Heart right ventricle (tissue), 16 donors: Measurements from ENCODE around the gene ANKRD39. TPM values are rescaled to one million over a fixed set of nuclear protein-coding genes. Genes with fewer than 3 reads are reported as not detected.
"Not testable (repeated sequence)": the region's sequence is repeated elsewhere in the genome, so short reads cannot be mapped to it uniquely, and the experiment has no call there.

Experiments used
- ATAC-seq, 8 donors: fragments of 200-7000 bp; cut with Tn5 transposase; one replicate each; pipeline ENCODE4 v1.9.1; 2020; ENCODE audit warnings: mild to moderate bottlenecking in 8 of 8, moderate library complexity in 8 of 8, moderate number of reproducible peaks in 1 of 8
- DNase-seq, 2 donors: peaks; one replicate each; pipeline ENCODE4 v3.0.0-alpha.2; 2020
- H3K27ac ChIP-seq, 10 donors: fragments of 200-600 bp; sonication (generic) in 2 of 10; one replicate each; pipeline versions ENCODE4 v1.5.0 to v1.8.0; 2020 to 2022; ENCODE audit warnings: mild to moderate bottlenecking in 3 of 10
- H3K27me3 ChIP-seq, 7 donors: fragments of 200-600 bp; one replicate each; pipeline ENCODE4 v1.8.0; 2021 to 2022; ENCODE audit warnings: mild to moderate bottlenecking in 2 of 7
- H3K36me3 ChIP-seq, 9 donors: fragments of 200-600 bp; sonication (generic) in 1 of 9; one replicate each; pipeline versions ENCODE4 v1.5.0 to v1.8.0; 2020 to 2022; ENCODE audit warnings: mild to moderate bottlenecking in 2 of 9
- H3K4me1 ChIP-seq, 9 donors: fragments of 200-600 bp; sonication (generic) in 1 of 9; one replicate each; pipeline versions ENCODE4 v1.5.0 to v1.8.0; 2020 to 2022; ENCODE audit warnings: mild to moderate bottlenecking in 4 of 9
- H3K4me3 ChIP-seq, 10 donors: fragments of 200-600 bp; sonication (generic) in 2 of 10; one replicate each; pipeline versions ENCODE4 v1.5.0 to v1.8.0; 2020 to 2022; ENCODE audit warnings: mild to moderate bottlenecking in 7 of 10, moderate library complexity in 2 of 10
- H3K9me3 ChIP-seq, 11 donors: fragments of 200-600 bp in 10 of 11; sonication (generic) in 2 of 11; one replicate each; pipeline versions ENCODE4 v1.5.0 to v1.8.0; 2013 to 2022; ENCODE audit warnings: mild to moderate bottlenecking in 2 of 11, control low read depth in 1 of 11, moderate library complexity in 1 of 11
- WGBS, 2 donors: extraction: QIAGEN DNeasy Blood & Tissue Kit; methylation state at CpG; one replicate each; pipeline ENCODE4 v1.1.7; 2013; ENCODE audit warnings: inconsistent platforms in 1 of 2; 5-methylcytosine and 5-hydroxymethylcytosine counted together
- intact Hi-C, 10 donors: fragments of 100-400 bp; cut with DNase I; formaldehyde crosslinking; loops; one replicate each; pipeline versions ENCODE4 v1.11.1 to v1.14.2; 2022
- polyA plus RNA-seq, 2 donors: library from polyadenylated mRNA; stranded (reverse); fragments of 200-250 nt; gene quantifications; one replicate each; pipeline ENCODE4 v1.2.3, GENCODE V29; 2013
- total RNA-seq, 10 donors: library from RNA; stranded (reverse); fragmentation: NEBNext Ultra II Directional in 3 of 10; extraction: Animal tissue kit (Norgen Biotek cat#: 25700) in 3 of 10; gene quantifications; one replicate each; pipeline versions ENCODE4 v1.2.1 to v1.2.4, GENCODE V29; 2021 to 2023
- TF ChIP-seq, protein P1 (sequence below), 9 donors: fragments of 200-600 bp; sonication (generic) in 2 of 9; IDR thresholded peaks; one replicate each; pipeline versions ENCODE4 v1.5.0 to v1.8.0; 2021 to 2022; ENCODE audit warnings: antibody characterized with exemption in 9 of 9, mild to moderate bottlenecking in 5 of 9, moderate library complexity in 1 of 9
- donor health status: Arrhythmogenic right ventricular cardiomyopathy.
- donor health status: ischemic (EF 13 %, LVEDD 7.1; RV severe dilation, severe dysfunction).
- donor health status: healthy with polysubstance abuse.
- donor health status: DM: no; HTN: yes; CAD: no.
- donor health status: DM: no; HTN: no; CAD: no.
- donor health status: ischemic (EF 25% LVEDD 6.9; RV normal size, moderate dysfunction).
- donor health status: ischemic (EF 25% LVEDD 5.7; RV mildly dilated, moderate dysfunction).
- donor health status: healthy.
- donor health status: DM: yes; HTN: yes; CAD: no.
- donor health status: Ischemic cardiomyopathy.
- donor health status: ischemic (EF 35%, LVEDD 5.7; RV mildly dilated, moderate dysfunction).
- donor health status: nonischemic (EF 11% LVEDD 7.7; RV severe dilation, severe dysfunction).
- donor health status: DM: yes; HTN: yes; CAD: no.
- donor health status: PGD.
- donor health status: ischemic (EF 29% LVEDD 5.4; RV normal size, mild dysfunction).
- donor health status: nonischemic (EF 23%, LVEDD 6.1; RV moderate dilation, normal function).

Gene ANKRD39
- total and polyA plus RNA-seq, 12 donors, result 14.2 to 26.5 (median 16.4) TPM

DNA sequence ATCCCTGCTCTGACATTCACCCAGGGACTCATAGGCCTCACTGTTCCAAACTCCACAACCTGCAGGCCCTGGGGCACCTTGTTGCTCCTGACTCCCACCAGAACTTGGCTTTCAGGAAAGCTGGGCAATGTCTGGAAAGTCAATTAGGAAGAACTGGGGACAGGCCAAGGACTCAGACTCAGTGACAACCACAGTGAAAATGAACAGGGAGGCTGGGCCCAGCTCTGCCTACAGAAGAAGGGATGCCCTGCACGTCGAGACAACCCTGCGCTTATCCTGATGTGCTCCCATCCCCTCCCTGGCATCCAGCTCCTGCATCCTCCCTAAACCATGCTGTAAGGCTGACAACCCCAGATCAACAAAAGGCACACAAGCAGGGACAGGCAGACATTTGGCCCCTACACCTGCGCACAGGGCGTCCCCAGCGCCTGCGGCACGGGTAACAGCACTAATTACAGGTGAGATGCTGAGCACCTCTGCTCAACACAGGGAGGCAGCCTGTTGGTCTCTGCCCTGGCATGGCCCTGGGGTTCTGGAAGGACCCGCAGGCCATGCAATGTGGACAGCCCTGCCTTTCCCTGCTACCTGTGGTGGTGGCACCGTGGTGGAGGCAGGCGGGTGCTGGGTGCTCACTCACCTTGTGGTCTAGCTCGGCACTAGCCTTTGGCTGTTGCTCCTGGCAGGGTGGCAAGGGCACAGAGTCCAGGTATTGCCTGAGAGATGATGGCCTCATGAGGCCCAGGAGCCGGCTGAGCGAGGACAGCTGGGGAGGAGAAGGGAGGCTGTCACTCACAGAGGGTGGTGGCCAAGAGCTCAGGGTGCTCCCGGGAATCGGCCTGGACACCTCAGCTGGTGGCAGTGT, 35.7 kb upstream of the ANKRD39 start:
- 93 to 94% methylated on average over 16 of the region's 16 CpGs for WGBS, 2 donors
- peaks cover 5 to 57% (median 31%) of the 10 kb centered on the region in 9 donors for H3K4me1 ChIP-seq
- ATAC-seq, result no peak
- no peaks in the 10 kb centered on the region for H3K27me3 ChIP-seq
- H3K9me3 ChIP-seq, result no peaks in the 10 kb centered on the region
- DNase-seq, result no peak
- no peak overlapping the region for H3K4me3 ChIP-seq
- intact Hi-C loops, result no loop called here
- no peaks in the 10 kb centered on the region for H3K36me3 ChIP-seq
- TF ChIP-seq, protein P1, sequence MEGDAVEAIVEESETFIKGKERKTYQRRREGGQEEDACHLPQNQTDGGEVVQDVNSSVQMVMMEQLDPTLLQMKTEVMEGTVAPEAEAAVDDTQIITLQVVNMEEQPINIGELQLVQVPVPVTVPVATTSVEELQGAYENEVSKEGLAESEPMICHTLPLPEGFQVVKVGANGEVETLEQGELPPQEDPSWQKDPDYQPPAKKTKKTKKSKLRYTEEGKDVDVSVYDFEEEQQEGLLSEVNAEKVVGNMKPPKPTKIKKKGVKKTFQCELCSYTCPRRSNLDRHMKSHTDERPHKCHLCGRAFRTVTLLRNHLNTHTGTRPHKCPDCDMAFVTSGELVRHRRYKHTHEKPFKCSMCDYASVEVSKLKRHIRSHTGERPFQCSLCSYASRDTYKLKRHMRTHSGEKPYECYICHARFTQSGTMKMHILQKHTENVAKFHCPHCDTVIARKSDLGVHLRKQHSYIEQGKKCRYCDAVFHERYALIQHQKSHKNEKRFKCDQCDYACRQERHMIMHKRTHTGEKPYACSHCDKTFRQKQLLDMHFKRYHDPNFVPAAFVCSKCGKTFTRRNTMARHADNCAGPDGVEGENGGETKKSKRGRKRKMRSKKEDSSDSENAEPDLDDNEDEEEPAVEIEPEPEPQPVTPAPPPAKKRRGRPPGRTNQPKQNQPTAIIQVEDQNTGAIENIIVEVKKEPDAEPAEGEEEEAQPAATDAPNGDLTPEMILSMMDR (IDR thresholded peaks at IDR 0.05), result no peak
- H3K27ac ChIP-seq, result no peak overlapping the region

DNA sequence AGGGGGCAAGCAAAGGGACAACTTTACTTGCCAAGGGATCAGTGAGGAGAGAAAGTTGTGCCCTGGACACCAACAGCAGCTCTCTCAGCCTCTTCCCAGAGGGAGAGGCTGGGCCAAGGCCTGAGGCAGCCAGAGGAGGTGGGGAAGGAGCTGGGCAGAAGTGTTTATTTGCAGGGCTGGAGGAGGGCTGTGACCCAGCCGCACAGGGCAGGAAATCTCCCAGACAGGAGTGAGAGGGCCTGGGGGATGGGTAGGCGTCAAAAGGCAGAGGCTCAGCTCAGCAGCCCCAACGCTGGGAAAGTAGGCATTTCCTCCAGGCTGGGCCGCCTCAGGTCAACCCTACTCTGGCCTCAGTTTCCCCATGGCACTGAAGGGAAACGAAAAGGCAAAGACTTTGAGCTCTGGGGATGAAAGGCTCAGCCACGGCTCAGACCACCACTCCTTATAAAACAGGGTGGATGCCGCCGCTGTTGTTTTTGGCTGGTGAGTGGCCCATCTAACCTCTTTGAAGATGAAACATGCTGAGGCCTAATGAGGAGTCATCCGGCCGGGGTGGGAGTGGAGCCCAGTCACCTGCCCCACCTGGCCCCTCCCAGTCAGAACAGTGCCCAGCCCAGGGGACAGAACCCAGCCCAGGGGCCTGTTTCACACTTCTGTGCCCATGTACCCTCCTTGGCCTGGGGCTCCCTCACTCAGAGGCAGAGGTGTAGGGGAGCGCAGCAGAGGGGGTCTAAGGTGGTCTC, 33.9 kb upstream of the ANKRD39 start:
- 68 to 81% methylated on average over 11 of the region's 11 CpGs for WGBS, 2 donors
- no peaks in the 10 kb centered on the region for H3K27me3 ChIP-seq
- H3K4me1 ChIP-seq, result peaks cover 10 to 70% (median 47%) of the 10 kb centered on the region in 9 donors
- TF ChIP-seq, protein P1 (IDR thresholded peaks at IDR 0.05), result no peak
- intact Hi-C loops, result no loop called here
- H3K36me3 ChIP-seq, result no peaks in the 10 kb centered on the region
- H3K27ac ChIP-seq, result peak overlapping the region in 6 of 10 donors; percentile 15 to 60 (median 25)
- no peaks in the 10 kb centered on the region for H3K9me3 ChIP-seq
- ATAC-seq (peak in 7 of 8 donors; percentile 25 to 66 (median 40)), DNase-seq (no peak)
- H3K4me3 ChIP-seq, result no peak overlapping the region

GRCh38 chr2:96890726-96891385, 33.0 kb upstream of the ANKRD39 start:
- ATAC-seq (no peak), DNase-seq (no peak)
- TF ChIP-seq, protein P1 (IDR thresholded peaks at IDR 0.05), result no peak
- peak overlapping the region in 3 of 10 donors; percentile 18 to 60 (median 25) for H3K27ac ChIP-seq
- H3K36me3 ChIP-seq, result no peaks in the 10 kb centered on the region
- no peaks in the 10 kb centered on the region for H3K27me3 ChIP-seq
- 72 to 73% methylated on average over 6 of the region's 6 CpGs for WGBS, 2 donors
- no peak overlapping the region for H3K4me3 ChIP-seq
- intact Hi-C loops, result no loop called here
- H3K4me1 ChIP-seq, result peaks cover 10 to 73% (median 50%) of the 10 kb centered on the region in 9 donors
- H3K9me3 ChIP-seq, result no peaks in the 10 kb centered on the region

GRCh38 chr2:96890252-96890651, 32.4 kb upstream of the ANKRD39 start:
- WGBS, 2 donors, result 91 to 92% methylated on average over 7 of the region's 7 CpGs
- no peaks in the 10 kb centered on the region for H3K36me3 ChIP-seq
- H3K4me3 ChIP-seq, result no peak overlapping the region
- DNase-seq (no peak), ATAC-seq (no peak)
- peaks cover 10 to 71% (median 50%) of the 10 kb centered on the region in 9 donors for H3K4me1 ChIP-seq
- H3K9me3 ChIP-seq, result no peaks in the 10 kb centered on the region
- H3K27me3 ChIP-seq, result no peaks in the 10 kb centered on the region
- H3K27ac ChIP-seq, result peak overlapping the region in 1 of 10 donors; percentile 60
- TF ChIP-seq, protein P1 (IDR thresholded peaks at IDR 0.05), result no peak
- intact Hi-C loops, result no loop called here

DNA sequence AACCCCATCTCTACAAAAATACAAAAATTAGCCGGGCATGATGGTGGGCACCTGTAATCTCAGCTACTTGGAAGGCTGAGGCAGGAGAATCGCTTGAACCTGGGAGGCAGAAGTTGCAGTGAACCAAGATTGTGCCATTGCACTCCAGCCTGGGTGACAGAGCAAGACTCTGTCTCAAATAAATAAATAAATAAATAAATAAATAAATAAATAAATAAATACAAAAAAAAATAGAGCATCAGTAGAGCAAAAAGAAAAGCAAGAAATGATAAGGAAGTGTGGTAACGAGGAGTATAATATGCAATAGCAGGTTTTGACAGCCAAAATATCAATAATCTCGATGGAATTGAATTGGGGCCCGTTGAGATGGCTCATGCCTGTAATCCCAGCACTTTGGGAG, 31.7 kb upstream of the ANKRD39 start:
- H3K4me3 ChIP-seq, DNase-seq, H3K9me3 ChIP-seq, H3K27me3 ChIP-seq, H3K27ac ChIP-seq, ATAC-seq, intact Hi-C loops, H3K36me3 ChIP-seq: not testable (repeated sequence)
- 95 to 96% methylated on average over 5 of the region's 5 CpGs for WGBS, 2 donors
- peaks cover 12 to 75% (median 56%) of the 10 kb centered on the region in 9 donors for H3K4me1 ChIP-seq
